ENCODE results near the gene AMPD2.

AMPD2 gene

DNA sequence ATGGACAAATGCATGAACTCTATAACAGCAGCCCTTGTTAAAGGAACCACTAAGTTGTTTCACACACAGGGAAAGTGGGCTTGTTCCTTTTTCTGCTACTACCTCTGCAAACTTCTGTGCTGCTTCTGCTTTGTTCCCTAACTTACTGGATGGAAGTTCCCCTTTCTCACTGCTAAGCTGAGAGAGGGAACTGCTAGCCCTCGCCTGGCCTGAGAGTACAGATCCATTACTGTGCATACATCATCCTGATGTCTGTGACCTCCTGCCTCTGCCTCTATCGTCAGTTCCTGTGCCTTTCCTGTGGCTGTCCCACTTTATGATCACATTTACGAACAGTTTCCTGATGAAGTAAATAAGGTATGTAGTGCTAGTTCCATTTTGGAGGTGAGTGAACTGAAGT, 3.8 kb upstream of the AMPD2 start:
- in situ Hi-C loops (cut with MboI; ENCODE audit: low sequenced_read_pairs) = no loop called here

DNA sequence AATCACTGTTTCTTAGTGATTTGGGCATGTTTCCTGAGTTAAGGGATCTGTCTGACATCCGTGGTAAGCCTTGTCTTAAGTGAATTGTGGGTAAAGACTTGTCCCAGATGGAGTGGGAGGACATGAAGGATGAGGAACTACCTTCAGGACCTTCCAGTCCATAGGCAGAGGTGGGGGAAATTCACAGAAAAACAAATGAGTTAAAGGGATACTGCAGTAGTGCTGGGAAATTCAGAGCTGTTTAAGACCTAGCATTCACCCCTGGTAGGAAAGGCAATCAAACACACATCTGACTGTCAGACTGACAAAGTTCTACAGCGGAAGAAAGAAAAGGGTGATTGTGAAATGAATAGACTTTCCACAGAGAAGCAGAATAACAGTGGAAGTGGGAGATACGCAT, 3.2 kb upstream of the AMPD2 start:
- in situ Hi-C loops (cut with MboI; ENCODE audit: low sequenced_read_pairs) = no loop called here

DNA sequence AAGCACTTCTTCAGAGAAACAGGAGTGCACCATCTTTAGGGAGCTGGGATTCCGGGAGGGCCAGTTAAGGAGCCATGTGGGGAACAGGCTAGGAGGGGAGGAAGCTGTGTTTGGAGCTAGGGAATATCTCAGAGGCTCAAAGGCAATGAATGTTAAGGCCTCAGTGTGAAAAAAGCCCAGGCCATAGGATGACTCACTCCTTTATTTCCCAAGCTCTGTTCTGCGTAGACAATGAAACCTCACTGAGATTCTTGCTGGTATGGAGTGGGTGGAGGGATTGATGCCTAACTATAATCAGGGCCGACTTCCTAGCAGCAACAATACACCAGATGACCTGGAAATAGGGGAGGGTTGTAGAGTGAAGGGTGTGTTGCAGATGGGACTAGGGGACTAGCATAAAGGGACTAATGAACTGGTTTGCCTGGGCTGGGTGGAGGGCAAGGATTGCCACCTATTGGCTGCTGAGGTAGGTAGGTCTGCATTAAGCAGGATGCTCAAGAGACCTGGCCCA, 2.3 kb upstream of the AMPD2 start:
- in situ Hi-C loops (cut with MboI; ENCODE audit: low sequenced_read_pairs) = no loop called here

DNA sequence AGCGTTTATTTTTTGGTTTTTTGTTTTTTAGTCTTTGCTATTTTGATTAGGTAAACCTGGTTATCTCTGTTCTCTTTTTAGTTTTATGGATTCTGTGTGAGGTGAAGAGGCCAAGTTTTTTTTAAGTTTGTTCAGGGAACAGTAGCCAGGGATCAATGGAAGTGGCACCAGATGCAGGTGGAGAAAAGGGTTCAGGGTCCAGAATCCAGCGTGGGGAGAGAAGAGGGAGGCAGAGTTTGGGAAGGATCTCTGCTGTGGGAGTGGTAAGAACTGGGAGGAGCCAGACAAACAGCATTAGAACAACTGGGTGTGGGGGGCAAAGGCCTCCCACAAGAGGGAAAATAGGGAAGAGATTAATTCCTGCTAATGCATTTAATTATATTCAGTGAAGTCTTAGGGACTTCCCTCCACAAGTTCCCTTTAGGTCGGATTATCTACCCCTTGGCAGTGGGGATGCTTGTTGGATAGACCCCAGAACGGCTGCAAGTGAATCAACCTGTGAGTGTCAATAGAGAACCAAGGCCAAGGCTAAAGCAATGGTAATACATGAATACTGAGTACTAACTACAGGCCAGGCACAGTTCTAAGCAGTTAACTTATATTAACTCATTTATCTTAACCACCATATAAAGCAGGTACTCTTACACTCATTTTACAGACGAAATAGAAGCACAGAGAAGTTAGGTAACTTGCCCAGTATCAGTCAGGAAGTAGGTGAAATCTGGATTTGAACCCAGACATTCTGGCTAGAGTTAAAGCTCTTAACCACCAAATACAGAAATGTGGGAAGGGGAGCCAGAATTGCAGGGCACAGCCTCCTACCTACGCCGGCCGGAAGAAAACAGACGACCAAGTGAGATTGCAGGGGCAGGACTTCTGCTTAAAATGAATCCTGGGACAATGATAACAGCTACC, 719 bp upstream of the AMPD2 start:
- in situ Hi-C loops (cut with MboI; ENCODE audit: low sequenced_read_pairs) = no loop called here

DNA sequence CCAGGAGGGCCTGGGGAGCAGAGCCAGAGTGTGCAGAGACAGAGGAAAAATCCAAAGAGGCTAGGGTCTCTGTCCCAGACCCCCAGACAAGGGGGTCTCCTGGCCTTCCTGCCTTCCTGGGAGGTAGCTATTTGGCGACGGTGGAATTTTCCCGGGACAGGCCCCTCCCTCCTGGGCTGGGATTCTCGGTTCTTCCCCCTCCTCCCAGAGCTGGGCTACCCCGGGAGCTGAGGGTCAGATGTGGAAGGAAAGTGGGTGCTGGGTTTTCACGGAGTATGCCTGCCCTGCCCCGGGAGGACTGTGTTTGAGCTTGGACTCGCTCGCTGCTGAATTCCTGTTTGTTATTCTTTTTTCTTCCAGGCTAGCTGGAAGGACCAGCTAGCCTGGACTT, 759 bp downstream of the AMPD2 start:
- in situ Hi-C loops (cut with MboI; ENCODE audit: low sequenced_read_pairs) = loop anchor here (10.0 kb wide), 1 partner anchor 76 kb away; the partner anchor contains the start of gene GNAI3

DNA sequence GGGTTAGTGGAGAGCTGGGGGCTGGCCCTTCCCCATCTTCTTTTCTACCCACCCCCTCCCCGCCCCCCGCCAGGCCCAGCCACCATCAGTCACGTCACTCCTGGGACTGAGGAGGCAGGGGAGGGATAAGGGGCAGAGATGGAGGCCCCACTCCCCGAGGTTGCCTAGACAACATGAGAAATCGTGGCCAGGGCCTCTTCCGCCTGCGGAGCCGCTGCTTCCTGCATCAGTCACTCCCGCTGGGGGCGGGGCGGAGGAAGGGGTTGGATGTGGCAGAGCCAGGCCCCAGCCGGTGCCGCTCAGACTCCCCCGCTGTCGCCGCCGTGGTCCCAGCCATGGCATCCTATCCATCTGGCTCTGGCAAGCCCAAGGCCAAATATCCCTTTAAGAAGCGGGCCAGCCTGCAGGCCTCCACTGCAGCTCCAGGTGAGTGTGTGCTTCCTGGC, 1.2 kb downstream of the AMPD2 start:
- in situ Hi-C loops (cut with MboI; ENCODE audit: low sequenced_read_pairs) = loop anchor here (10.0 kb wide), 1 partner anchor 76 kb away; the partner anchor contains the start of gene GNAI3

DNA sequence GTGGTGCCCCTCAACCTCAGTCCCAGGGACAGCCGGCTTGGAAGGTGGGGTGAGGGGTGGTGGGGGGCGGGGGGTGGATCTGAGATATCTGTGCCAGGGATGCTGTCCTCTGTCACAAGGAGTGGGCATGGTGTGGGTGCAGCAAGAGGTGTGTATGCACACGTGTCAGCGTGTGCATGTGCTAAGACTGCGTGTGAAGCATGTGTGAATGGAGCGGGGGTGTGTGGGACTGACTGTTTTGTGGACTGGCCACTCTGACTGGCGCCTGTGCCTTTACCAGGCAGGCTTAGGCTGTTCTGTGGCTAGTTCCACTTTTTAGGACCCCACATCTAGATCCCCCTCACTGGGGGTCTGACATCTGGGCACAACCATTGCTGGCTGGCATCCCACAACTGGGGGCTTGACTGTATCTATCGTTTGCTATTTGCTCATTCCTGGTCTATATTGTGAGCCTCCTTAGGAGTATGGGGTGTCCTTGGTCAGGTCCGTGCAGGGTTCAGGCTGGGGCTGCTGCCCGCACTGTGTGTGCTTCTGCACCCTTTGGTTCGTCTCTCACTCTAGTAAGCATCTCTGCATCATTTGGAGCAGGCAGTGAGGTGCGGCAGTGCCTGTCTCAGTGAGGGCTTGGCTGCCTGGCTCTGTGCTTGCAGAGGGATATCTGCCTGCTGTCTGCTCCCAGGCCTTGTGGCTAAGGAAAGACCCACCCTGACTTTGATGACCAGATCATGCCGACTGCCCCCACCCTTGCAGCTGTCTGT, 1.9 kb downstream of the AMPD2 start:
- in situ Hi-C loops (cut with MboI; ENCODE audit: low sequenced_read_pairs) = loop anchor here (10.0 kb wide), 1 partner anchor 77 kb away; the partner anchor contains the start of gene GNAI3

DNA sequence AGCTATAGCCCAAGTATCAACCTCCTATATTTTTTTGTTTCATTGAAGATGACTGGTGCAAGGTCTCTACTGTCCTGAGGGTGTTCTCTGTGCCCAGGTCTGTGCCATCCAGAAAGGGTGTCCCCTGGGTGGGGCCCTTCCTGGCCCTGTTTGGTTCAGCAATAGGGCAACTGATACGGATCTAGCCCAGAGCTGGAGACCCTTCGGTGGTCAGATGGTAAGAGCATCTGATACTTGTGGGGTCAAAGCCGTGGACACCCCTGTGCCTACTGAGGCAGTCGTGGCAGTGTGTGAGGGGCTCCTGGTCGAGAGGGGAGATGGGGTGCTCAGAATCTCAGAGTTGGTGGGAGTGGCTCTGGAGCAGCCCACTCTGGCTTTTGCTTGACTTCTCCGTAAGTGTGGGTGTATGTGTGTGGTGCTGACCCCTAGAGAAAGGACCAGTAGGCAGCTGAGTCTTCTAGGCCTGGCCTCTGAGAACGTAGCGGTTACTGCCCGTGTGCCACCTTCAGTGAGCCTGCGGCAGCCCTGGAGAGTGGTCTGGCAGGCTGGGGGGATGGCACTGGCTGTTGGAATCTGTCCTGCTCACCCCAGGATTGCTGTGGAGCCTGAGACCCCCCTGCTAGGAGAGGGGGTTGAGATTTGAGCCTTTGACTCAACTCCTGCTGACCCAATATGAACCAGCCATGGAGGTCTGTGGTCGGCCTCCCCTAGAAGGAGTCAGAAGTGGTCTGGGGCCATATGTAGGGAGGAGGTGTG, 2.7 kb downstream of the AMPD2 start:
- in situ Hi-C loops (cut with MboI; ENCODE audit: low sequenced_read_pairs) = loop anchor here (10.0 kb wide), 1 partner anchor 78 kb away; the partner anchor contains the start of gene GNAI3

DNA sequence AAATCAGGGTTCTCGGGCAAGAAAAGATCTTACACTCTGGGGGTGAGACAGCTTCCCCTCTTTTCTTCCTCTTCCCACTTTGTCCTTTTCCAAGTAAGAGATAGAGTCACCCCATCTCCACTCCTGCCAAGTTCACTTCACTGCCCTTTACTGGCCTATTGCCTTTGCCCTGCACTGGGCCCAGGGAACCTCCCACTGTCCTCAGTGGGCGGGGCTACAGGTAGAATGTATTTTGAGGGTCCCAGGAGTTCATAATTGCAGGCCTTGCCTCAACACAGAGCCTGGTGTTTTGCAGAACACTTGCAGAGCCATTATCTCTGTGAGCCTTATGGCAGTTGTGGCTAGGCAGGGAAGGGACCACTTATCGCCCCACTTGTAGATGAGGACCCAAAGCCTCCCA, 3.3 kb downstream of the AMPD2 start:
- in situ Hi-C loops (cut with MboI; ENCODE audit: low sequenced_read_pairs) = loop anchor here (10.0 kb wide), 1 partner anchor 78 kb away; the partner anchor contains the start of gene GNAI3

DNA sequence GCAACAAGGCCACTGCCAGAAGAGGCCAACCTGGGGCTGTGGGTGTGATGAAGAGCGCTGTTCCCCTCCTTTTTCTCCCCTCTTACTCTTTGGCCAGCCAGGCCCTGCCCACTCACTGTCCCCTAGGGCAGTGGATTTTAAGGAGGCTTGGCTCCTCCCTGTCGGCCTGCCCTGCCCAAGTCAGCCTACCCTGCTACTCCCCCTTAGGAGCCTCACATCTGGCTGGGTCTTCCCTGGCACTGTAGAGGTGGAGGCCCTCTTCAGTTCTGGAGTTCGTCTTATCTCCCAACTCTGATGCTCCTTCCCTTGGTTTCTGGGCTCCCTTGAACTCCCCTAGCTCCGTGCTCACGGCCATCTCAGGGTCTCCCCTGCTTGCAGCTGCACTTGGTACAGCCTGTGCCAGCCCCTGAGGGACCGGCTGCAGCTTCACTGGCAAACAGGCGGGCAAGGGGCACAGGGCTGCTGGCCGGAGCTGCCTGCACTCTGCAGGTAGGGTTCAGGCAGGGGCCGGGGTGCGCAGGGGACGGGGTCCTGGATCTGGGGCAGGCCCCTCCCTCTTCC, 4.0 kb downstream of the AMPD2 start:
- in situ Hi-C loops (cut with MboI; ENCODE audit: low sequenced_read_pairs) = loop anchor here (10.0 kb wide), 1 partner anchor 79 kb away; the partner anchor contains the start of gene GNAI3

DNA sequence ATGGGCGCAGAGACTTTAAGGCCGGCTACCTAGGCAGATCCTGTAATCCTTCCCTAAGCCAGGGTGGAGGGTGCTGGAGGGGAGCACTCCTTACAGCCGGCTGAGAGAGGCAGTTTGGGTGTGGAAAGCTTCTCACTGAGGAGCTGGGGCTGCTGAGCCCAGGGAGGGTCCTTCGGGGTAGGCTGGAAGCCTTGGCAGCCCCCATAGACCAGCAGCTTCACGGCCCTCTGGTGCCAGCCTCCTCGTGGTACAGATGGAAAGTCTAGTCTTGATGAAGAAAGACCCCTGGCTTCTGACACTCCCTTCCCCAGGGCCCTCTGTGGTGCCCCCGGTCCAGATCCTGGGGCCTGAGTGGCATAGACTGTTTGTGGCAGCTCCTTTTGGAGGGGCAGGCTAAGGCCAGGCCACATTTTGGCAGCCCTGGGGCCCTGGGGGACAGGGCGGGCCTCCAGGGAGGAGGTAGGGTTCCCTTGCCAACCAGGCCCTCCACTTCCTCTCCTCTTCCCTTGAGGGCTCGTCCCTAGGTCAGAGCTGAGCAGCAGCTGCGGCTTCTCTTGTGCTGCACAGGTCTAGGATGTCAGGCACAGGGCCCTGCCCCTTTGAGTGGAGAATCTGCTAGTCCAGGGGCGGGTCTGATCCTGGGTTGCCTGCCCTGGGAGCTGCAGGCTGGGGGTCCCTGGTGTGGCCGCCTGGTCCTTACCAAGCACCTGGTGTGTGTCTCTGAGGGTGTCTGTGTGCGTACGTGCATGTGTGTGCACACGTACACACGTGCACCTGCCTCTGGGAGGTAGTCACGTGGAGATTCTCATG, 4.8 kb downstream of the AMPD2 start:
- in situ Hi-C loops (cut with MboI; ENCODE audit: low sequenced_read_pairs) = loop anchor here (10.0 kb wide), 1 partner anchor 80 kb away; the partner anchor contains the start of gene GNAI3

DNA sequence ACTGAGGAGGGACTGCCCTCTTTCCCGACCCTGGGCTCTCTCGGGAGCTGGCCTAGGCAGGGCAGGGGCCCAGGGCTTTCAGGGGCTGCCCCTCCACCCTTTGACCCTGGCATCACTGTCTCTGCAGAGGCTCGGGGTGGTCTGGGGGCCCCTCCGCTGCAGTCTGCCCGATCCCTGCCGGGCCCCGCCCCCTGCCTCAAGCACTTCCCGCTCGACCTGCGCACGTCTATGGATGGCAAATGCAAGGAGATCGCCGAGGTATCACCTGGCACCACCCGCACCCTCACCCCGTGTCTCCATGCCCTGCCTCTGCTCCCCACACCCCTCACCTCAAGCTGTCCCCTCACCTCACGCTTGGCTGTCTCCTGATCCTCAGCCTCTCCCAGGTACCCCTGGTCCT, 5.5 kb downstream of the AMPD2 start:
- in situ Hi-C loops (cut with MboI; ENCODE audit: low sequenced_read_pairs) = loop anchor here (10.0 kb wide), 1 partner anchor 80 kb away; the partner anchor contains the start of gene GNAI3

DNA sequence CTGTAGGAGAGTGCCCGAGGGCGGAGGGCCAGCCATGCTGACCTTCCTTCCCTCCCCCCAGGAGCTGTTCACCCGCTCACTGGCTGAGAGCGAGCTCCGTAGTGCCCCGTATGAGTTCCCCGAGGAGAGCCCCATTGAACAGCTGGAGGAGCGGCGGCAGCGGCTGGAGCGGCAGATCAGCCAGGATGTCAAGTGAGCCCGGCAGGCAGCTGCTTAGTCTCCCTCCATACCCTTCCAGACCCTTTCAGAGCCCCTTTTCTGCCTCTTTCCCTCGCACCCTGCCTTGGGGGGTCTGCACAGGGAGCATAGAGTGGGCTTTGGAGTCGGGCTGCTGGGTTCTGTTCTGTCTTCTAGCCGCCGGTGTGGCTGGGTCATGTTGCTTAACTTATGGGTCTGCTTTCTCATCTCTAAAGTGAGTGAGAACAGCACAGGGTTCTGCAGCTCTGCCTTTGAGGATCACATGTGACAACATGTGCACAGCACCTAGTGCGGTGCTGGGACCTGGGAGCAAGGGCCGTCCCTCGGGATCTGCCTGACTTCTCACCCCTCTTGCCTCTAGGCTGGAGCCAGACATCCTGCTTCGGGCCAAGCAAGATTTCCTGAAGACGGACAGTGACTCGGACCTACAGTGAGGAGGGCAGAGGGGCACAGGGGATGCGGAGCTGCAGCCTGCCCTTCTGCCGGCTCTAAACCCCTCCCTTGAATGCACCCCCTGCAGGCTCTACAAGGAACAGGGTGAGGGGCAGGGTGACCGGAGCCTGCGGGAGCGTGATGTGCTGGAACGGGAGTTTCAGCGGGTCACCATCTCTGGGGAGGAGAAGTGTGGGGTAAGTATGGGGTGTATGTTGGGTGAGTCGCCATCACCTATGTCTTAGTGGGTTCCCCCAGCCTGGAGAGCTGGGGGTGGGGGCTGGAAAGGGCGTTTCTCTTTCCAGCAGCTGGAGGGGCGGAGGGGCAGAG, 6.2 kb downstream of the AMPD2 start:
- in situ Hi-C loops (cut with MboI; ENCODE audit: low sequenced_read_pairs) = loop anchor here (10.0 kb wide), 1 partner anchor 81 kb away; the partner anchor contains the start of gene GNAI3

DNA sequence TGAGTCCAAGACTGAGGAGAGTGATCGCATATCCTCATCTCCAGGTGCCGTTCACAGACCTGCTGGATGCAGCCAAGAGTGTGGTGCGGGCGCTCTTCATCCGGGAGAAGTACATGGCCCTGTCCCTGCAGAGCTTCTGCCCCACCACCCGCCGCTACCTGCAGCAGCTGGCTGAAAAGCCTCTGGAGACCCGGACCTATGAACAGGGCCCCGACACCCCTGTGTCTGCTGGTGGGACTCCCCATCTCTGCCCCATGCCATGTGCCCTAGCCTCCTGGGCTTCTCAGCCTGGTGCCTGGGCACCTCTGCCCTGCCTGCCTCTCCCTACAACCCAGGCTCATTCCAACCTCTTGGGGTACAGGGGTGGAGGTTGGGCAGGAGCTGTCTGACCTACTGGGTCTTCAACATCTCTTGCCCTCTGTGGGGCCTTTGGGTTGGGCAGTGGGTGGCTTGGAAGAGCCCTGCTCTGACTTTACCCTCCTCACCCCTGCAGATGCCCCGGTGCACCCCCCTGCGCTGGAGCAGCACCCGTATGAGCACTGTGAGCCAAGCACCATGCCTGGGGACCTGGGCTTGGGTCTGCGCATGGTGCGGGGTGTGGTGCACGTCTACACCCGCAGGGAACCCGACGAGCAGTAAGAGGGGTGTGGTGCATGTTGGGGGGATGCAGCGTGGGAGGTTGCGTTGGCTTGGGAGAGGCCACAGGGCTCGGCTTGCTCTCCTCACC, 7.2 kb downstream of the AMPD2 start:
- in situ Hi-C loops (cut with MboI; ENCODE audit: low sequenced_read_pairs) = loop anchor here (10.0 kb wide), 1 partner anchor 82 kb away; the partner anchor contains the start of gene GNAI3

DNA sequence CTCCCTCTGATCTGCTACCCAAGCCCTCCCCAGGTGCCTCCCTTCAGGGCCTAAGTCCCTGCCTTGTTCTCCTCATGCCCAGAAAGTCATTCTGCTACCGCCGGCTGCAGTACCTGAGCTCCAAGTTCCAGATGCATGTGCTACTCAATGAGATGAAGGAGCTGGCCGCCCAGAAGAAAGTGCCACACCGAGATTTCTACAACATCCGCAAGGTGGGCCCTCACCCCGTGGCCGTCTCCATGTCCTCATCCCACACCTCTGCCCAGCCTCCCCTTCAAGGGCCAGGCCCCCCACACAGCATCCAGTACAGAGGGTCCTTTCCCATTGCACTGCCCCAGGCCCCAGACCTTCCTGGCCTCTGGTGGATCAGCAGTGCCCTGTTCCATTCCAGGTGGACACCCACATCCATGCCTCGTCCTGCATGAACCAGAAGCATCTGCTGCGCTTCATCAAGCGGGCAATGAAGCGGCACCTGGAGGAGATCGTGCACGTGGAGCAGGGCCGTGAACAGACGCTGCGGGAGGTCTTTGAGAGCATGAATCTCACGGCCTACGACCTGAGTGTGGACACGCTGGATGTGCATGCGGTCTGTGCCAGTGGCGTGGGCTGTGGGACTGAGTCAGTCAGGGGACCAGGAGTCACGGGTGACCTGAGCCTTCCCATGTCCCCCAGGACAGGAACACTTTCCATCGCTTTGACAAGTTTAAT, 8.2 kb downstream of the AMPD2 start:
- in situ Hi-C loops (cut with MboI; ENCODE audit: low sequenced_read_pairs) = loop anchor here (10.0 kb wide), 1 partner anchor 83 kb away; the partner anchor contains the start of gene GNAI3

DNA sequence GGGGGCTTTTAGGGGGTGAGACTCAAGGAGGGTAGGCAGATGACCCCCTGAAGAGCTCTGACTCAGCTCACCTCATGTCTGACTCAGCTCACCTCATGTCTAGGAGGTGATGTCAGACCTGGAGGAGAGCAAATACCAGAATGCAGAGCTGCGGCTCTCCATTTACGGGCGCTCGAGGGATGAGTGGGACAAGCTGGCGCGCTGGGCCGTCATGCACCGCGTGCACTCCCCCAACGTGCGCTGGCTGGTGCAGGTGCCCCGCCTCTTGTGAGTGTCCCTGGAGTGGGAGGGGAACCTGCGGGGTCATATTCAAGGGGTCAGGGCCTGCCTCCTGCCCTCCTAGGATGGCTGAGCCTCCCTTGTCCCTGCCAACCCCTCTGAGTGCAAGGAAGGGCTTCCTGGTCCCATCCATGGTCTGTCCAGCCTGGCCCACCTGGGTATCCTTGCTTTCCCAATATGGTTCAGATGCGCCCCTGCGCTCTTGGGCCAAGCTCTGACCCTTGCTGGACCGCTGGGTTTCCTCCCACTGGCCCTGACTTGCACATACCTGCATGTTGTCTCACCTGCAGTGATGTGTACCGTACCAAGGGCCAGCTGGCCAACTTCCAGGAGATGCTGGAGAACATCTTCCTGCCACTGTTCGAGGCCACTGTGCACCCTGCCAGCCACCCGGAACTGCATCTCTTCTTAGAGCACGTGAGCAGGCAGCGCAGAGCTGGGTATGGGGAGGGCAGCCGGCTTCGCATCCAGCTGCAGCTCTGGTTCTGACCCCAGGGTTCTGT, 9.1 kb downstream of the AMPD2 start:
- in situ Hi-C loops (cut with MboI; ENCODE audit: low sequenced_read_pairs) = loop anchor here (10.0 kb wide), 1 partner anchor 84 kb away; the partner anchor contains the start of gene GNAI3
